ENCODE data around the gene FOXQ1.

The FOXQ1 gene

DNA sequence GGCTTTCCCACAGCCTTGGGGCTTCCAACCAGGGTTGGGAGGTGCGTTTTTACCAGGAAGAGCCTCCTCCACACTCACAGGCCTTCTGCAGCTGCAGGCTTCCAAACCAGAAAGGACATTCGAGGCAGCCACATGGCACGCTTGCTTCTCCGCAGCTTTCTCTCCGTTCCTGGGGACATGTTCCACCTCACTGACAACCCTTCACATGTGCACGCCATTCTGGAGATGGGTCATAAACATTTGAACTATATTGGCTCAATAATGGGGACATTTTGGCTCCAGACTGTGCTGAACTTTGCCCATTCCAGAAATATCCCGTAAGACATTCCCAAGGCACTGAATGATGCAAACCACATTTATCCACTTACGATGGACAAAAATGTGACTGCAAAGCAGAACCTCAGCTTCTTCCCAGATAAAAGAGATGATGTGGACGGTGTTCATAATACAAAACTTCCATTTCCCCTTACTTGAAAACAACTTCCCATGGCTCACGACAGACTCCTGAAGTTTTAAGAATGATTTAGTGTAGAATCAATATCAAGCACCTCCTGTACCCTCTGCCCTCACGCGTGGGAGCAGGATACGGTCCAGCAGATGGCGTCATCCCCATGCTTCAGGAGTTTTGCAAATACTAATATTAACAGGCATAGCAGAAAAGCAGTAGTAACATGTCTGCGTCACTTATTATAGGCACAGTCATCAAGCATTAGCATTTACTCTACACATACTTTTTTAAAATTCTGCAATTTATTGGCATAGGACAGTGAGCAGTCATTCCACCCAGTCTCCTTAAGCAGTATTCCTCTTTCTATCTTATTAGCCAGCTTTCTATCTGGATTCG is 52.1 kb downstream of the FOXQ1 start:
- no peak for DNase-seq (ENCODE audit: low read depth in 2 of 2)
